HG02943 (cell line): ENCODE measurements around the gene ICOSLG.
"Not testable (repeated sequence)": the region's sequence is repeated elsewhere in the genome, so short reads cannot be mapped to it uniquely, and the experiment has no call there.

Experiments used
- ATAC-seq: cut with Tn5 transposase; IDR thresholded peaks from one replicate; pipeline ENCODE4 v1.9.1; 2021; ENCODE audit warnings: mild to moderate bottlenecking, low read depth, moderate library complexity; ENCODE audit not compliant: unreplicated experiment

Gene ICOSLG, protein sequence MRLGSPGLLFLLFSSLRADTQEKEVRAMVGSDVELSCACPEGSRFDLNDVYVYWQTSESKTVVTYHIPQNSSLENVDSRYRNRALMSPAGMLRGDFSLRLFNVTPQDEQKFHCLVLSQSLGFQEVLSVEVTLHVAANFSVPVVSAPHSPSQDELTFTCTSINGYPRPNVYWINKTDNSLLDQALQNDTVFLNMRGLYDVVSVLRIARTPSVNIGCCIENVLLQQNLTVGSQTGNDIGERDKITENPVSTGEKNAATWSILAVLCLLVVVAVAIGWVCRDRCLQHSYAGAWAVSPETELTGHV

DNA sequence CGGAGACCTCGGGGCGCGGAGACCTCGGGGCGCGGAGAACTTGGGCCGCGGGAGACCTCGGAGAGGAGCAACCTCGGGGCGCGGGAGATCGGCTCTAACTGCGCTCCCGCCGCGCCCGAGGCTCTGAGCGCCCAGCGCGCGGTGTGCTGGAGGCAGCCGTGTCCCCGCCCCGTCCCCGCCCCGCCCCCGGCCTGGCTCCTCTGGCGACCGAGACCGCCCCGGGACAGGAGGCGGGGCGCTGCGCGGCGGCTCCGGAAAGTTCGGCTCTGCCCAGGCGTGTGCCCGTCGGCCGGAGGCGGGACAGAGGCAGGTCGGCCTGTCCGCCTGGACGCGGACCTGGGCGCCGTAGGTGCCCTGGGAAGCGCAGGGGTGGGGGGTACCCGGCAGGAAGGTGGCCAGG is at the start of gene ICOSLG:
TSS of gene ICOSLG (minus strand) at position 102 of the 400 bp plus-strand sequence. CDS start 126 bp downstream, outside the sequence.
- ATAC-seq: not testable (repeated sequence)

DNA sequence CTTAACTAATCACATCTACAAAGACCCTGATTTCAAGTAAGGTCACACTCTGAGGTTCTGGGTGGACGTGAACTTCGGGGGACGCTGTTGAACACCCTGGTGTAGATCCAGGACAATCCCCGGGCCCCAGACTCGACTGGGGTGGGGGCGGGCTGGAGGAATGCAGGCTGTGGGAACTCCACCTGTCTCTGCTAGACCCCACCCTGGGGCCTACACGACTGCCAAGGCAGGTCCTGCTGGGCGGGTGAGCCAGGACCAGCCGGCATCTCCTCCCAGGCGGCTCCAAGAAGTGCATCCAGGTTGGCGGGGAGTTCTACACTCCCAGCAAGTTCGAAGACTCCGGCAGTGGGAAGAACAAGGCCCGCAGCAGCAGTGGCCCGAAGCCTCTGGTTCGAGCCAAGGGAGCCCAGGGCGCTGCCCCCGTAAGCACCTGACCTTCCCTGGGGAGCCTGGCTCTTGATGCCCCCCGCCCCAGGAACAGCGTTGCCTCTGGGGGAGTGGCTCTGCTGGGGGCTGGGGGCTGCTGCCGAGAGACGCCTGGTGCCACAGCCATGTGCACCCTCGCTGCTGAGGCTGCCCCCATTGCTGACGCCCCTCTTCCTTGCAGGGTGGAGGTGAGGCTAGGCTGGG is 48.8 kb upstream of the ICOSLG start:
- no peak for ATAC-seq

DNA sequence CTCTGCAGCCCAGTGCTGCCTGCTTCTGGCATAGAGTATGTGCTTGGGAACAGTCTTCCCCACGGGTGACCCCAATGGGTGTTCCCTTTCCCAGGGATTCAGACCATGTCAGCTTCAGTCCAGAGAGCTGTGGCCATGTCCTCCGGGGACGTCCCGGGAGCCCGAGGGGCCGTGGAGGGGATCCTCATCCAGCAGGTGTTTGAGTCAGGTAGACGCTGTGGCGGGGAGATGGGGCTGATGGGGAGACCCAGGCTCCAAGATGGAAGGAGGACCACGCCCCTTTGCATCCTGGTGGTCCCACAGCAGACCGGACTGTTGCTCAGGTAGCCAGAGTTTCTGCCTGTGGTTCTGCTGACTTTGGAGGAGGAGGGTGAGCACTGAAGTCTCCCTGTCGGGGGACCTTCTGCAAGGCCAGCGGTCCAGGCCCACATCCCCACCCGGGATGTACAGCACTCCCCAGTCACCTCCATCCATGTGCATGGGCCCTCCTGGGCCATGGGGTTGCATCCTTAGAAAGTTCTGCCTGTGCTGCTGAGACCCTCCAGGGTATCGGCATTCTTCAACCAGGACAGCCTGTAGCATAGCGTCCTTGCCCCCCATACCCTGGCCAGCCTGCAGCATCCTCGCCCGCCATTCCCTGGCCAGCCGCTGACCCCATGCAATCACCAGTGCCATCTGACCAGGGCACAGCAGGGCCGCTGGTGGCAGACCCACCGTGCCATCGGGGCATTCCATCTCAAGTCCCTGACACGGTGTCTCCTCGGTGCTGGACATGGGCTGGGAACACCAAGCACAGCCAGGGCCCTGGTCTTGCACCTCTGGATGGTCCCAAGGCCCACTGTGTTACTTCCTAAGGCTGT is 47.7 kb upstream of the ICOSLG start:
- no peak for ATAC-seq

DNA sequence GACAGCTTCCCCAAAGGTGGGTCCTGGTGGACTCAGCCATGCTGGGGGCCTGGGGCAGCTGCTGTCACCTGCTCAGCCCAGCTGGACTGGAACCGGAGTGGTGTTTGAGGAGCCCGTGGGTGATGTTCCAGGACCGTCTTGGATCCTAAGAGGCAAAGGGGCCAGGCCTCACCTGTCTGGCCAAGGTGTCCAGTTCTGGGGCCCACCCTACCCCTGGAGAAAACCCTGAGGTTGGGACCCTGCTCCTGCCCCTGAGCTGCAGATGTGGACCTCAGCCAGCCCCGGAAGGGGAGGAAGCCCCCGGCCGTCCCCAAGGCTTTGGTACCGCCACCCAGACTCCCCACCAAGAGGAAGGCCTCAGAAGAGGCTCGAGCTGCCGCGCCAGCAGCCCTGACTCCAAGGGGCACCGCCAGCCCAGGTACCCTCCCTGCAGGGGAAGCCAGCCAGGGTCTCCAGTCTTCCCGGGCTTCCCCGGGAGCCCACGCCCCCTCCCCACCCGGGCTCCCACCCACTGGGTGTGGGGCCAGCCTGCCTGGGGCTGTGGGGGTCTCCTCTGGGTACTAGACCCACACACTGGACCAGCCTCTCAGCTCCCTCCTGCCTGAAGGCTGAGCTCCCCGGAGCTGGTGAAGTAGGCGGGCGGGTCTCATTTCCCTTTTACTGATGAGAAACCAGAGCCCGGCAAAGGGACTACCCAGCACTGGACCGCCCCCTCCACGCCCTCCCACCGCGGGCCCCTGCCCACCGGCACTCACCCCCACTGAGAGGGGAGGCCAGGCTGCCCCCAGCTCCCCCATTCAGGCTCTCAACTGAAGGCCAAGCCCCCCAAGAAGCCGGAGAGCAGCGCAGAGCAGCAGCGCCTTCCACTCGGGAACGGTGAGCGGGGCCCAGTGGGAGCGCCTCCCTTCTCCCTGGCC is 46.2 kb upstream of the ICOSLG start:
- no peak for ATAC-seq

DNA sequence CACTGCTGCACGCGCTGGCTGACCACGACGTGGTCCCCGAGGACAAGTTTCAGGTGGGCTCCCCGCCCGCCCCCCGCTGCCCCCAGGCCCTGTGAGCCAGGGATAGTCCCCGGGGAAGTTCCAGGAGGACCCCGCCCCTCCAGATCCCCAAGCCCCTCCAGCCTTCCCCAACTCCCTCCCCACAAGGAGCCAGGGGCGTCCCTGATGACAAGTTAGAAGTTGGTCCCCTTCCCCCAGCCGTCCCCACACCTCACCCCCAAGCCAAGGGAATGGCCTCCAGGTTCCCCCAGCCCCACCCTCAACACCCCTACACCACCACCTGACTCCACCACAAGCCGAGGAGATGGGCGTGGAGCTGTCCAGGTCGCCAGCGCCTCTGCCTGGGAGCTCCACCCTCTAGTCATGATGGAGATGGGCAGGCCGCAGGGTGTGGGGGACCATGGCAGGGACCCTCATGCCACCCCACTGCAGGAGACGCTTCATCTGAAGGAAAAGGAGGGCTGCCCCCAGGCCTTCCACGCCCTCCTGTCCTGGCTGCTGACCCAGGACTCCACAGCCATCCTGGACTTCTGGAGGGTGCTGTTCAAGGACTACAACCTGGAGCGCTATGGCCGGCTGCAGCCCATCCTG is 45.5 kb upstream of the ICOSLG start:
- no peak for ATAC-seq

DNA sequence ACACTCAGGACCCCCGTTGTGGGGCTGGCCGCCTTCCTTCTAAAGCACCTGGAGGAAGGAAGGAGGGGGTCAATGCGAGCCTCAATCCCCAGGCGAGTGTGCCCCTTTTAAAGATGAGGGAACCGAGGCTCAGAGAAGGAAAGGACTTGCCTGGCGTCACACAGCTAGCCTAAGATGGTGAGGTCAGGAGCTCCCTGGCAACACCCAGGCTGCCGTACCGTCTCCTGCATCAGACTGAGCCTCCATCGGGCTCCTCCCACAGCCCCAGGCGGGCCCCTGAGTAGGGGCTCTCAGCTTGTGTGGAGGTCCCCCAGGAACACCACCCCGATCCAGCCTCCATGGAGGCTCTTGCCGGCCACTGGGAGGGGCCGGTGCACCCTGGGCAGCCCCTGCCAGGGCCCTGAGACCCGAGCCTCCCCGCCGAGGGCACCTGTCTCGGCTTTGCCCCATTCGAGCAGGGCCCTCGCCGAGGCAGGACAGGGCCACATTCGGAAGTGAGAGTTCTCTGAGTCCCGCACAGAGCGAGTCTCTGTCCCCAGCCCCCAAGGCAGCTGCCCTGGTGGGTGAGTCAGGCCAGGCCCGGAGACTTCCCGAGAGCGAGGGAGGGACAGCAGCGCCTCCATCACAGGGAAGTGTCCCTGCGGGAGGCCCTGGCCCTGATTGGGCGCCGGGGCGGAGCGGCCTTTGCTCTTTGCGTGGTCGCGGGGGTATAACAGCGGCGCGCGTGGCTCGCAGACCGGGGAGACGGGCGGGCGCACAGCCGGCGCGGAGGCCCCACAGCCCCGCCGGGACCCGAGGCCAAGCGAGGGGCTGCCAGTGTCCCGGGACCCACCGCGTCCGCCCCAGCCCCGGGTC is 44.6 kb upstream of the ICOSLG start, which contains the start of gene AIRE:
TSS of gene AIRE (plus strand) at position 739 of the 855 bp plus-strand sequence. CDS start 131 bp downstream, outside the sequence.
- no peak for ATAC-seq

DNA sequence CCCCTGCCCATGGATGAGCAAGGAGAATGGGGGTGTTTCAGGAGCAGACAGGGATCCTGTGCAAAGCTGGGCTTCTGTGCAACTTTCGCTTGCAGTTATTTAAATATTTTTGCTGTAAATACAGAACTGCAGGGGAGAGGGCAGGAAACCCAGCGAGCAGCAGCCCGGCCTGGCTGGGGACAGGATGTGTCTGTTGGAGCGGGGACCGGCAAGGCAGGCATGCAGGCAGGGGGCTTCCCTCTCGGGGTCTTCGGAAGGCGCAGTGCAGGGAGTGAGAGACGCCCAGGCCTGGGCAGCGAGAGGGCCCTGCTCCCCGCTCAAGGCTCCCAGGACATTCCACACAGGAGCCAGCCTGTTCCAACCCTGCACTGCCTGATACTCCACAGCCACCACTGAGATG is 43.2 kb upstream of the ICOSLG start:
- ATAC-seq: no peak

DNA sequence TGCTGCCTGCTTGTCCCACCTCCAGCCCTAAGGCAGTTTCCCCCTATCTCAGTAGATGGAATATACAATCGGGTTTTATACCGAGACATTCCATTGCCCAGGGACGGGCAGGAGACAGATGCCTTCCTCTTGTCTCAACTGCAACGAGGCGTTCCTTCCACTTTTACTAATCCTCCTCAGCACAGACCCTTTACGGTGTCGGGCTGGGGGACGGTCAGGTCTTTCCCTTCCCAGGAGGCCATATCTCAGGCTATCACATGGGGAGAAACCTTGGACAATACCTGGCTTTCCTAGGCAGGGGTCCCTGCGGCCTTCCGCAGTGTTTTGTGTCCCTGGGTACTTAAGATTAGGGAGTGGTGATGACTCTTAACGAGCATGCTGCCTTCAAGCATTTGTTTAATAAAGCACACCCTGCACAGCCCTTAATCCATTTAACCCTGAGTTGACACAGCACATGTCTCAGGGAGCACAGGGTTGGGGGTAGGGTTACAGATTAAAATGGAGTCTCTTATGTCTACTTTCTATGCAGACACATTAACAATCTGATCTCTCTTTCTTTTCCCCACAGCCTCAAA is 42.6 kb upstream of the ICOSLG start:
- ATAC-seq: not testable (repeated sequence)

DNA sequence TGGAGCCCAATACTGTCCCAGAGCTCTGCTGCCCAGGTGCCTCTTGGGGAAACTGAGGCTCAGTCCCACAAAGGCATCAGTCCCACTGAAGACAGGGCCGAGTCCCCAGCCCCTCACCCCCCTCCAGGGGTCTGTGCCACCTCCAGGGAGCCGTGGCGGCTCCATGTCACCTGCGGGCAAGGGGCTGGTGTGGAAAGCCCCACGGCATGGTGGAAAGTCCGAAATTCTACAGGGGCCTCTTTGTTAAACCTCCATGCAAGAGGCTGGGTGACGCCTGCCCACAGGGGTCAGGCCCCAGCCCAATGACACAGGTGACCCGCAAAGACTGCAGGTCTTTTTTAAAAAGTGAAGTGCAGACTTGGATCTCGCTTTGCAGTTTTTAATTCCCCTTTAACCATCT is 41.6 kb upstream of the ICOSLG start:
- ATAC-seq: no peak

DNA sequence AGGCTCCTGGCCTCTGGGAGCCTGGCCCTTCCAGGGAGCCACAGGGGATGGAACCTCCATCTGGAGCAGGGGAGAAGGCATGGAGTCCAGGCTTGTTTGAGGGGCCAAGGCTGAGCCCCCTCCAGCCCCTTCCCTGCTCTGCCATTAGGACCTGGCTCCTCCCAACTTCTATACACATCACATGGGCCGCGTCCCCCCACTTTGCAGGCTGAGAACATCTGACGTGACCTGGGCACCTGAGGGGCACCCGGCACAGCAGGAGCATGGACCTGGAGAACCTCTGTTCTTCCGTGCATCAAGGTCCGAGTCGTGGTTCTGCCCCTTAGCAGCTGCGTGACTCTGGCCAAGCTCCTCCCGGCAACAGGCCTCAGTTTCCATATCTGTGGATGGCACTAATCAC is 41.1 kb upstream of the ICOSLG start:
- ATAC-seq: no peak

DNA sequence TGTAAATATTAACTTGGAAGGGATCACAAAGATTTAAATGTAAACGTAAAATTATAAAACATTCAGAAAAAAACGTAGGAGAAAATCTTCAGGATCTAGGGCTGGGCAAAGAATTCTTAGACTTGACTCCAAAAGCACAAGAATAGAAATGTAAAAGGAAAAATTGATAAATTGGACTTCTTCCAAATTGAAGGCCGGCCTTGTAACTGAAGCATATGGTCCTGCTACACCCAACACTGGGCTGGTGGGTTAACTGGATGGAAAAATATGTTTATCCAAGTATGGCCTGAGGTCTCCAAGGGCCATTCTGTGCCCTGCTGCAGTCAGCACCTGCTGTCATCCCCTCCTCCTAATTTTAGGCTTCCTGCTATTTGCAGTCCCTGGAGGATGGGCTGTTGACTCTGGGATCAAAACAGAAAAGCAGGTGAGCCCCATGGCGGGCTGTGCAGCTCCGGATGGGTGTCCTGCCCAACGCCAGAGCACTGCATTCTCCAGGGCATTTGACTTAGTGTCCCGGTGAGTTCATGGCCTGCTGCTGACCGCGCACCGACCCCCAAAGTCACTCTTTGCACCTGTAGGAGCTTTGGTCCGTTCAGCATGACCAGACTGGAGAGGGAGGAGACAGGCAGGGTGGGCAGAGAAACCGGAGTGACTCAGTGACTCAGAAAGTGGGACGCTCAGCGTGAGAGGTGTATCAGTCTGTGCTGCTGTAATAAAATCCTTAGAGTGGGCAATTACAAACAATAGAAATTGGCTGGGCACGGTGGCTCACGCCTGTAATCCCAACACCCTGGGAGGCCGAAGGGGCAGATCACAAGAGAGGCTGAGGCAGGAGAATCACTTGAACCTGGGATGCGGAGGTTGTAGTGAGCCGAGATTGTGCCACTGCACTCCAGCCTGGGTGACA is 38.9 kb upstream of the ICOSLG start:
- ATAC-seq: no peak

DNA sequence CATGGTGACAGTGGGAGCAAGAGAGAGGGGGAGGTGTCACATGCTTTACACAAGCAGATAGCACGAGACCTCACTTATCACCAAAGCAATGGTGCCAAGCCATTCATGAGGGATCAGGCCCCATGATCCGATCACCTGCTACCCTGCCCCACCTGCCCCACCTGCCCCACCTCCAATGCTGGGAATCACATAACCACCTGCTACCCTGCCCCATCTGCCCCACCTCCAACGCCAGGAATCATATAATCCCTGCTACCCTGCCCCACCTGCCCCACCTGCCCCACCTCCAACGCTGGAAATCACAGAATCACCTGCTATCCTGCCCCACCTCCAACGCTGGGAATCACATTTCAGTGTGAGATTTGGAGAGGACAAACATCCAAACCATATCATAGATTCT is 34.3 kb upstream of the ICOSLG start:
- no peak for ATAC-seq

DNA sequence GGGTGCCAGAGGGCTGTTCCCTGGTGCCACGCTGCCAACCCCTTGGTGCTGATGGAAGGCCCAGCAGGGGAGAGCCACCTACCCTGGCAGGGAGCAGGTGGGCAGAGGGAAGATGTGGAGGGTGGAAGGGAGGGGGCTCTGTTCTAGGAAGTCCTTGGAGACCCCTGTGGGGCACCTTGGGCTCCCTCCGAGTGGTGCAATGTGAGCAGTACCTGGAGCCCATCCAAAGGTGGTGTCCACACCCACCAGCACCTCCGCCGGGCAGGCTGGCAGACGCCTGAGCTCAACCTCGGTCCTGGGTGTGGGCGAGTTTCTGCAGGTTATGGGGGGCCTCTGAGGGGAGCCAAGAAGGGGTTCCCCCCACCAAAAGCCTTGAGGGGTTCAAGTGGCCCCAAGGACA is 32.3 kb upstream of the ICOSLG start:
- ATAC-seq: no peak

DNA sequence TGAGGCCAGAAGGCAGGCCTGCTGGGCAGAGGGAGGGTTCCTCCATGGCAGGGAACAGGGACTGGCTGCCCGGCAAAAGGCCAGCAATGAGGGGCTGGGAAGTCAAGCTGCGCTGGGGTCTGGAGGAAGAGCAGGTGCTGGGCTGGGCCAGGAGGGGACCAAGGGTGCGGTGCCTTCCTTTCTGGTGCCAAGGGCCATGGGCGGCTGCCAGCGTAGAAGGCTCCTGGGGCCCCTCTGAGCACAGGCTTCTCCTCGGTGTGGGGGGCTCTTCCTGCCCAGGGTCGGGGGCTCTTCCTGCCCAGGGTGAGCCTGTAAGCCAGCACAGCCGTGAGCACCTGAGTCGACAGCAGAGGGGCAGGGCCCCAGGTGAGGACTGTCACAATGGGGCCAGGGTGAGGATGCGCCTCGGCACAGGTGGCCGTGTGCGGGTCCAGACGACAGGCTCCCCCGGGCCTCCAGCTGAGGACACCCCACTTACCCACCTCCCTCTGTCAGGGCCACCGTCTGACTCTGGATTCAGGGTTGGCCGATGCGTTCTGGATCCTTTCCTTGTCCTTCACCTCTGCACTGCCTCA is 31.6 kb upstream of the ICOSLG start:
- ATAC-seq: no peak

DNA sequence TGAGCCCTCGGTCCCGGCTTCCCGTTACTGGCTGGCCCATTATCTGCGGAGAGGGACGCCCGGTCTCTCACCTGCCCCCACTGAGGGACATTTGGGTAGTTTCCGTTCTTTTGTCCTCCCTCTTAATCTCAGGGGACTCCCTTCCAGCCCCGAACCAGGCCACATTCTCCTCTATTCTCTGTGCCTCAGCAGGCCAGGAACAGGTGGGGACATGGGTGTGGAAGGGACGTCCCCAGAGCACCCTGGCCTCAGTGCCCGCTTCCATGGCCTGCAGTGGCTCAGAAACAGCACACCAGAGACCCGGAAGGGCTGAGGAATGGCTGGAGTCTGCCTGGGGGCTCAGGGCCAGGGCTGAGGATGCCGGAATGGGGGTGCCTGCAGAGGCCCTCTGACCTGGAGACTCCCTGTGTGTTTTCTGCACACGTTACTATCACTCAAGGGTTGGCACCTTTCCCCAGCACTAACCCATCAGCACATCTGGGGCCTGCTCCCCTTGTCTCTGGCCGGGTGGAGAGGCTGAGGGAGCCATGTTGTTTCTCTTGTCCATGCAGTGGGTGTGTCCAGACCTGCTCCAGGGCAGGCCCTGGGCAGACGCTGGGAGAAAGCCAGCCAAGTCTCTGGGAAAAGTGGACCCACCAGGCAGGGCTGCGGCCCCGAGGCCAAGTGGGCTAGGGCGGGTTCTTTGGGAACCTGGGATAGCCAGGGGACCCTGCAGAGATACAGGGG is 31.0 kb upstream of the ICOSLG start:
- no peak for ATAC-seq

DNA sequence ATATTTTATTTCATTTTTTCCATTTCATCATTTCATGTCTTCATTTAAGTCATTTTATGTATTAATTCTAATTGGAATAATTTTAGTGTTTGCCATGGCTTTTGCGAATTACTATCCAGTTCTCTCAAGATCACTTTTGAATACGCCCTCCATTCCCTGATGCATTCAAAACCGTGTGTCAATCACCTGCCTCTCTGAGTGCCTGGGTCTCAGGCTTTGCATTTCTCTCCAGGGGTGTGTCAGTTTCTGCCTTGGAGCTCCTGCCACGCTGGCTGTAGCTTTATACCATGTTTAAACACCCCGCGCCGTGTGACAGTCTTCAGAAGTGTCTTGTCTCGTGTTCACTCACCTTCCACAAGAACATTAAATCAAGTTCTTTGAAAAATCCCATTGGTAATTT is 28.3 kb upstream of the ICOSLG start:
- no peak for ATAC-seq
